NCI-H128 (cell line): ENCODE results near the gene RPL35.

ENCODE experiments used
- DNase-seq: peaks from one replicate; lab custom pipeline; 2025; ENCODE audit not compliant: unreplicated experiment; lab: John Stamatoyannopoulos, UW

The RPL35 gene

DNA sequence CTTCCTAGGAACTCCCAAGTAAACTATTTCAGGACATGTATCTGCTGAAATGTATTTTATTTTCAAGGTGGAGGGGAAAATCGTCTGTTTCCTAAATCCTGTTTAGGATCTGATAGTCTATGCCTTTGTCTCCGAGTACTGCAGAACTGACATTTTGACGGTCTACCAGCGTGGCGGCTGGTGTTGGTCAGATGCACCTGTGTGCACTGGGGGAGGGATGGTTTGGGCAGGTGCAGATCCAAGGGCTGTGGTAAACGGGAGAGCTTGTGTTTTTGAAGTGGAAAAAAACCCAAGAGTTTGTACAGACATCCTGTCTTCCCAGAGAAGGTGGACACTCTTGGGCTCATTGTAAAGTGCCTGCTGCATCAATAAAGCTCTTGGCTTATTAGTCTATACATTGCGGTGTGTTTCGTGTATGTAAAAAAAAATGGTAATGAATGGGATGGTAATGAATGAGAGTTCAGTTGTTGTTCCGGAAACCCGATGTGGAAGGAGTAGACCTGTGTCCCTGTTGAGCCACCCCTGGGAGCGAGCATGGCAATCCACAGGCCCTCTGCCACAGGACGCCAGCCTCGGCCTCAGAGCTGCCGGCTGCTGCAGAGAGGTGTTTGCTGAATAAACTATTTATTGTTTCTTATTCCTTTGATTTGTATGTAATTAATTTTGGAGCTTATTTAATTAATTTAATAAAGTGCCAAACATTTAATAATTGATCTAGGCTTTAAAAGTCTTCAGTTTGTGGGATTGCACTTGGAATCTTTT lies 15.4 kb upstream of the RPL35 start:
- no peak for DNase-seq

DNA sequence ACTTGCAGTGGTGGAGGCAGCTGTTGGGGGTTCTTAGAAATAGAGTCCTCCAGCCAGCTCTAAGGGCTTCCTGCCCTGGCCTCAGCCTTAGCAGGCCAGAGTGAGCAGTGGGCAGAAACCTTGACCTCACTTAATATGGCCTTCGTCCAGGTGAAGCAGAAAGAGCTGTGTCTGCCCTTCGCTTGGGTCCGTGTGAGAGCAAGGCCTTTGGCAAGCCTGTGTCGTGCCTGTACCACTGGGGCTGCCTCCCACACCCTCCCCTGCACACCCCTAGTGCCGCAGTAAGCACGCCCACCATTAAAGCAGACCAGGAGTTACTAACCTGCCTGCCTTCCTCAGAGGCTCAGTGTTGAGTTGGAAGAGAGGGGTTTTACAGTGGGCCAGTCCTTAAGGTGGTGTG lies 13.7 kb upstream of the RPL35 start:
- DNase-seq = no peak

DNA sequence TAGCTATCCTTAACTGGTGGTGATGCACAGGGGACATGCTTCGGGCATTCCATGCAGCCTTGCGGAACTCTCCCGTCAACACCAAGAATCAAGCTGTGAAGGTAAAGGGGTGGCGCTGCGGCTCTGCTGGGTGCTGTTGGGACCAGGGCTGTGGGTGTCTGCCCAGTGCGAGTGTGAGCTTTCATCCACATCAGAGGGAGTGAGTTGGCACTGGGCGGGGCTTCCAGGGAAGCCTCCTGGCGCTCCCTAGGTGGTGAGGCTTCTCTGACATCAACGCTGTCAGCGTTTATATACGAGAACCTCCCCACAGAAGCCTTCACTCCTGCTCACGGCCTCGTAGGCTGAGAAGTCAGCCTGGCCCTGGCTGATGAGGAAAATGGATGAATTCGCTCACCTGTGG lies 11.9 kb upstream of the RPL35 start:
- DNase-seq = no peak

DNA sequence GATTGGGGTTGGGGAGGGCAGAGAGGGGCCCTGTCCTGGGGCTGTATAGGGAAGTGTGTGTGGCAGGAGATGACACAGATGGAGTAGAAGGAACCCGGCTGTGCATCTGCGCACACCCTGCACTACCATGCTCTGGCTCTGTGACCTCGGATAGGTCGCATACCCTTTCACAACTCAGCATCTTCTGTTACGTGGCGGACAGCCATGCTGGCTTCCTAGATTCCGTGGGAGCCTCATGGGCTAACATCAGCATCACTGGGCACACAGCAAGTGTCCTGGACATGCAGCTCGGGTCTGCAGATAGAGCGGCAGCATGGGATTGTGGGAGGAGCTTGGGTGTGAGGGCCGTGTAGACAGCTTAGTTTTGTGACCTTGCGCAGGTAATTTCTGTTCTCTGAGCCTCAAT lies 9.4 kb upstream of the RPL35 start:
- no peak for DNase-seq

DNA sequence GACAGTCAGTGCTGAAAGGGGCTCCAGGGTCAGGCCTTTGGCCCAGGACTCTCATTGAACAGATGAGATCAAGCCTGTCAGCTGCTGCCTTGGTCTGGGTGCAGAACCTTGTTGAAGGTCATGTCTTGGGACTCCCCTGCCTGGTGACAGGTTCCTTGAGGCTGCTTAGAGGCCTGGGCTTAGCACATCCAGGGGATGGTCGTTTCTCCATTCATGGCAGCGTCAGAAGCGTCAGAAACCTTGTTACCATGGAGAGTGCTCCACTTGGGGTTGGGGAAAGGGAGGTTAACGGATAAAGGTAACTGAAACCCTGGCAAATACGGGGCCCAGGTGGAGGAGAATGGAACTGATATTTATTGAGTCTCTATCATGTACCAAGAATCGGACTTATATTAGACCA lies 9.0 kb upstream of the RPL35 start:
- no peak for DNase-seq

DNA sequence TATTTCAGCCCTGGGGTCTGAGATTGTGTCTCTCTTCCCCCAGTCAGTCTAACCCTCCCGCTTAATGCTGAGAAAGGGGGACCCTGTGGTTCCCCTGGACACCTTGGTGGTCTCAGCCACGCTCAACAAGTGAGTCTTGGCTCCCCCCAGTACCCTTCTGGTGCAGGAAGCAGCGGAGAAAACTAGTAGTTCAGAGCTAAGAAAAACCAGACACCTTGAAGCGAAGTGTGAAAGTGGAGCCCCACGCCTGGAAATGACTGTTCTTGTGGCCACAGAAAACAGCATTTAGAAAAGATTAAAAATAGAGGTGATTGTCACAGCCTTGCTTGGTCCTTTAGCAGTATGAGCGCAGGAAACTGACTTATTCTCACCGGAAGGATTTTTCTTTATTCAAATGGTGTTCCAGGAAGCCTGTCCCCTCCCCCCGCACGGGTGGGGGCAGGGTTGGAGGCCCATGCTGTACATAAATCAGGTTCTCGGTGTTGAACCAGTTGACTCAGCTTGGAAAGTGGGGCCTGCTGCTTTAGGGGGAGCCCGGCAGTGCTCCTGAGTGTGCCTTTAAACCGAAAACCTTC lies 8.3 kb upstream of the RPL35 start:
- DNase-seq = no peak

DNA sequence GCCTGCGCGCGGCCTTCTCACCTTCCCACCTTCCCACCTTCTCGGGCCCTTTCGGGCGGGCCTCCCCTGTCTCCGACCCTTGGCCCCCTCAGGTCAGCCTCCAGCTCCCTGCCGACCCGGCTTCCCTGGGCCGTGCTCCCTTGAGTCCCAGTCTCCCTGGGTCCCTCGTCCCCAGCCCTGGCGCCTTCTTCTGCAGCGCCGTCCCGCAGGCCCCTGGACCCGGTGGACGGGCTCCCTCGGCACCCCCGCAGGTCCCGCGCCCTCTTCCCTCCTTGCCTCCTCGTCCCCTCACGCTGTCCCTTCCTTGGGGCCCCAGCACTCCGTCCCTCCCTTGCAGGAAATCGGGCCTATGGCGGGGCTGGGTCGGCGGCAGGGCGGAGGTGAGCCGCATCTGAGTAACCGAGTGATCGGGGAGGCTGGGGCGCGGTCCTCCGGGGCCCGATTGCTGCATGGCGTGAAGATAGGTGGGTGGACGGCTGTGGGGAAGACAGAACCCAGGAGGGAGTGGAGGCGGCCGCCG lies 7.8 kb upstream of the RPL35 start:
- no peak for DNase-seq

DNA sequence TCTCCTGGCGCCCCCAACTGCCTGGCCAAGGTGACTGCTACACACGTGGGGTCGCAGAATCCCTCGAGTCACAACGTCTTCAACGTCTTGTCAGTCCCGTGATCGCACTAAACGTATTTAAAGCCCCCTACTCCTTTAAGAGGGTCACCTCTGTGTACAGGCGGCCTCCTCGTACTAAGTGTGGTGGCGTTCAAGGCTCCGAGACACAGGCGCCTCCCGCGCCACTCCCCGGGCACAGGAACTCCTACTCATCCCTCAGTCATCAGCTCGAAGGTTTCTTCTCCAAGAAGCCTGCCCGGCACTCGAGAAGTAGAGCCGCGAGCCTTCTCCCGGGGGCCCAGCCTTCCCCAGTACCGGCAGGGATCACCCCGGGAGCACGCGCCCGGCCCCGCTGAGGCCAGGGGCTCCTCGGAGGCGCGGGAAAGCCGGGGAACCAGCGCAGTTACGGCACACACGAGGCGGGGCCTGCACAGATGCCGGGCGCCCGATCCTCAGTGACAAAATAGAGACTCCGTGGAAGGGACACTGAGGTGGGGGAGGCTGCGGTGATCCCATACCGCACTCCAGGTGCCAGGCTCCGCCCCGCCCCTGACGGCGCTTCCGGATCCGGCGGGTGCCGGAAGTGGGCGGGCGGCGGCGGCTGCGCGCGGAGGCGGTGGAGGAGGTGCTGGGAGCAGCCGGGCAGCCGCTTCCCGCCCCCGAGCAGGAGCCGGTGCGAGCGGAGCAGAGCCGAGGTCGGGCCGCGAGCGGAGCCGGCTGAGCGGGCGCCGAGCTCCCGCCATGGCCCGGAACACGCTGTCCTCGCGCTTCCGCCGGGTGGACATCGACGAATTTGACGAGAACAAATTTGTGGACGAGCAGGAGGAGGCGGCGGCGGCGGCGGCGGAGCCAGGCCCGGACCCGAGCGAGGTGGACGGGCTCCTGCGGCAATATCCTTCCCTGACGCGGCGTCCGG lies 7.0 kb upstream of the RPL35 start:
- peak; percentile 70 for DNase-seq

DNA sequence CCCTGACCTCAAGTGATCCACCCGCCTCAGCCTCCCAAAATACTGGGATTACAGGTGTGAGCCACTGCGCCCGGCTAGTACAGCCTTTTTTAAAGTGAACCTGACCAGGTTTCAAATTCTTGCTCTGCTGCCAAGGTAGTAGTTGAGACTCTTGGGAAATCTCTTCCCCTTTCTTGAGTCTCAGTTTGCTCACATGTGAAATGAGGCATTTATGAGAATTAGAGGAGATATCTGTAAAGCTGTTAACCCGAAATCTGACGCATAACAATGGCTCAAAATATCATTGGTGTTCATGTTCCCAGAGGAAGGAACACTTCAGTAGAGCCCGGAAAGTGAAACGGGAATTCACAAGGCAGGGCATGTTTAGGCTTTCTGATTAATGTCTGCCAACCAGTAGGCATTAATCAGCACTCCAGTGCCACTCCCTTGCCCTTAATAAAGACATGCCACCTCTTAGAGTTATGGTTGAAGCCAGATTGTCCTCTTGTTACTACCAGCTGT lies 1.7 kb upstream of the RPL35 start:
- DNase-seq = no peak

DNA sequence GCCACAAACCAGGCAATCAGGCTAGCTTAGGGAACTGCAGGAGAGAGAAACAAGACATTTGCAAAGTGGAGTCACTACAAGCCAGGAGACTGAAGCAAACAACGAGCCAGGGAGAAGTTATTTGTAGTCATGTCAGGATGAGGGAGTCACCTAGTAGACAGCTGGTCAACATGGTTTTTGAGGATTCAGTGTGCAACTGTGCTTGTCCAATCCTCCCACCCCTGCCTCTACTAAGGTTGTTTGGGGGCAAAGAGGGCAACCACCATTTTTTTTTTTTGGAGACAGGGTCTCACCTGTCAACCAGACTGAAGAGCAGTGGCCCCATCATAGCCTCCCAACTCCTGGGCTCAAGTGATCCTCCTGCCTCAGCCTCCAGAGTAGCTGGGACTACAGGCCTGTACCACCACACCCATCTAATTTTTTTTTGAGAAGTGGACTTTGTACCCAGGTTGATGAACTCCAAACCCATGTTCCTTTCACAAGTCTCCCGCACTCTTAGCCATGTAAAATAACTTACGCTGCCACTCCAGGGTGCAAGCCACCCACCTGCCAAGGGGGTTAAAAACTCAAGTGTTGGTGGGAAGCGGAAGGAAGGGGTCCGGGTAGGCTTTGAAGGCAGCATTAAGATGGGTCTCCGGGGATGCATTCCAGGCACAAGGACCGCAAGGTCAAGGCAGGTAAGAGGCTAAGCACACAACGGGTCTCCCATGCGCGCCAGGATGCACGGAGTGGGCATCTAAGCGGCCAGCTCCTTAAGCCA lies 995 bp downstream of the RPL35 start:
- no peak for DNase-seq

DNA sequence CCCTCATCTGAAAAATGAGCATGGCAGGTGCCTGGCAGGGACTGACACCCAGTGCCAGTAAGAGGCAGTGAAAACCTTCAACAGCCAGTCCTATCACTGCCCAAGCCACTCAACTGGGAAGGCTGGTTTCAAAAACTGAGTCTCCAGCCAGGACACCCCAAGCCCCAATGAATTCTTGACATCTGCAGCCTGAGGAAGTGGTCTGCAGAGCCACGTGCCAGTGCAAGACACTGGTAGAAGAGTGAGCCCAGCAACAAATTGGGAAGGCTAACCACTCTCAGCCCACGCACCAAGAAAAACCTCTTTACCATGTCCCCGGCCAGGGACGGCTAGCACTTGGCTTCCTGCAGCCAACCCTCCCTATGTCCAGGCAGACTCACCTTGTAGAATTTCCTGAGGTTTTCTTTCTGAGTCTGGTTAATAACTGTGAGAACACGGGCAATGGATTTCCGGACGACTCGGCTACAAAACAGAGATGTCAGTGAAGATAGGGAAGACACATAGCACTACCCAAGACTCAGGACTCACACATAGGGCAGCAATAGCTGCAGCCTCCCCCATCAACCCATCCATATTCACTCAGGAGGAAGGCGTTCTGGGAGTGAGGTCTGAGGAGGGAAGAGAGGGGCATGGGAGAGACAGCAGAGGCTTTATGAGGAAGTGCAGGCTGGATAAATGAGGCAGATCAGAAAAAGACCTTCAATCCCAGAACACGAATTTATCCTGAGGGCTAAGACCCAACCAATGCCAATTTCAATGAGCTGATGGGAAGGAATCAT lies 1.8 kb downstream of the RPL35 start:
- no peak for DNase-seq

DNA sequence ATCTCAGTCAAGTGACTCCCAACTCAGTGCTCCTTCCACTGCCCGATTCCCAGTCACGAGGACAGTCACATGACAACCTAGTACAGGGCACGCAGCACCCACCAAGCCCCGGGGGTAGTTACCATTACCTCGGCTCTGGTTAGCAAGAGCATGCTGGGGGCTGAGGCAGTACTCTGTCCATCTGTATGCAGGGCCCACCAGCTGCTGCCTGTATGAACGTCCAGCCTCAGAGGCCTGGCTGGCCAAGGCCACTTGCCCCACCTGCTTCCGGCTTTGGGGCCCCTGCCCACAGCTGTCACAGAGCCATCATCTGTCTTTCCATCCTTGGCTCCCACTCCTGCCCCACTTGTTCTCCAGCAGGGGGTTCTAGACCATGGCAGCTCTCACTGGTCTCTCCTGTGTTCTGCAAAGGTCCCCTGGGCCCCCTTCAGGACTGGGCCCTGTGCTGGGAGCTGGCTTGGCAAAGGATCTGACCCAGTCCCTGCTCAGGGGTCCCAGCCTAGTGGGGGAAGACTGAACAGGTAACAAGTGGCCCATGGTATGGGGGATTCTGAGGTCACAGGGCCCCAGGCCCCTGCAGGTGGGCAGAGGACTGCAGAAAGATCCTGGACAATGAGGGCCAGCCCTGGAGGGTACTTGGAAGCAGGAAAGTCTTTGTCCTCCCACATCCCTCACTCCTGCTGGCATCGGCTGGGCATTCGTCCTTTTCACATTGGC lies 3.3 kb downstream of the RPL35 start:
- DNase-seq = no peak

DNA sequence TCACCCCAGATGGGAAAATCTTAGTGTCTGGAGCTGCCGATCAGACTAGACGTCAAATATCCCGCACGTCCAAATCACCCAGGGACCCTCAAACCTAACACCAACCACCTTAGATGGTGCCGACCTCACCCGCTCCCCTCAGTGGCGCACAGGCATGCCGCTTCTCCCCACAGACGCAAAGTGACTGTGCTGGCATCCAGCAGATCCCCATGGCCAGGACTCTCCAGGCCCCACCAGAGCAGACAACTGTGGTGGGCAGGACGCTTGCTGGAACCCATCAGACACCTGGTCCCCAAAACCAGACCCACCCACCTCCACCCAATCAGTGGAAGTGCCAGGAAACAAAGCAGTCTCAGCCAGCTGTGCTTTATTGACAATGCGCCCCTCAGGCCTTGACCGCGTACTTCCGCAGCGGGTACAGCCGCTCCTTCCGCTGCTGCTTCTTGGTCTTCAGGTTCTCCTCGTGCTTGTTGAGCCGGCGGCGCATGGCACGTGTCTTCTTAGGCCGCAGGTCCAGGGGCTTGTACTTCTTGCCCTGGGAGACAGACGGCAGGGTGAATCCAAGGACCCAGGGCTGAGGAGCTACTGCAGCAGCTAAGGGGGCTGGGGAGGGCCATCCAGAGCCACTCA lies 4.1 kb downstream of the RPL35 start:
- no peak for DNase-seq

DNA sequence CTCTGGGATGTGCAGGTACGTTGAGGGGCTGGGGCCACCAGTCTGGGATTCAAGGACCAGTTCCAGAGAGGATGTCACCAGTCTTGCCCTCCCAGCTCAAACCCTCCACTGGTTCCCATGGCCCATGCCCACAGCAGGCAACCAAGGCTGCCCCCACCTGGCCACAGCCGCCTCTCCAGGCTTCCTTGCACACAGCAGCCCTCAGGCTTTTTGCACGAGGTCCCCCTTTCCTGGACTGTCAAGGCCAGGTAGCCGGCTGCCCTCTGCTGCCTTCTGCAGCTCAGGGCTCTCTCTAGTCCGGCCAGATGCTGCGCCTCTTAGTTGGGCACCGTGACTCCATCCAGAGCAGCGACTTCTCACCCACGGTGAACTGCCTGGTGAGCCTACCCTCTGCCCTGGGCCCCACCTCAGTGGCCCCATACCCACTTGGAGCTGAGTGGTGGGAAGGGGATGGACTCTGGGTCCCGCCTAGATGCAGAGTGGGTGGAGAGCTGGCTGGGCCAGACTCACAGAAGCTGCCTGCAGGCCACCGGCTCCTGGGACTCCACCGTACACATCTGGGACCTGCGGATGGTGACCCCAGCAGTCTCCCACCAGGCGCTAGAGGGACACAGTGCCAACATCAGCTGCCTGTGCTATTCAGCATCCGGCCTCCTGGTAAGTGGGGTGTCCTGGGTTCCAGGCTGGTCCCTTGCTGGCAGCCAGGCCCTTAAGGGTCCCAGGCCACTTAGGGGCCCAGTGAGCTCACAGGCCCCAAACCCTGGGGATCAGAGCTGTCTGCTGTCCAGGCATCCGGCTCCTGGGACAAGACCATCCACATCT lies 5.6 kb downstream of the RPL35 start:
- no peak for DNase-seq

DNA sequence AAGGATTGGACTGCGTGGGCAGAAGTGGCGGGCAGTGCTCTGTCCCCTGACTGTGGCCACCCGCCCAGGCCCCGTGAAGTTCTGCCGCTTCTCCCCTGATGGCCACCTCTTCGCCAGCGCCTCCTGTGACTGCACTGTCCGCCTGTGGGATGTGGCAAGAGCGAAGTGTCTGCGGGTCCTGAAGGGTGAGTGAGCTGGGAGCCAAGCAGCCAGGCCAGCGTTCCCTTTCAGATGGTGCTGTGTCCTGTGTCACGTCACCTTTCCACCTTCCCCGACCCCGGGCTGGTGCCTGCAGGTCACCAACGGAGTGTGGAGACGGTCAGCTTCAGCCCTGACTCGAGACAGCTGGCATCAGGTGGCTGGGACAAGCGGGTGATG lies 6.2 kb downstream of the RPL35 start:
- DNase-seq = no peak

DNA sequence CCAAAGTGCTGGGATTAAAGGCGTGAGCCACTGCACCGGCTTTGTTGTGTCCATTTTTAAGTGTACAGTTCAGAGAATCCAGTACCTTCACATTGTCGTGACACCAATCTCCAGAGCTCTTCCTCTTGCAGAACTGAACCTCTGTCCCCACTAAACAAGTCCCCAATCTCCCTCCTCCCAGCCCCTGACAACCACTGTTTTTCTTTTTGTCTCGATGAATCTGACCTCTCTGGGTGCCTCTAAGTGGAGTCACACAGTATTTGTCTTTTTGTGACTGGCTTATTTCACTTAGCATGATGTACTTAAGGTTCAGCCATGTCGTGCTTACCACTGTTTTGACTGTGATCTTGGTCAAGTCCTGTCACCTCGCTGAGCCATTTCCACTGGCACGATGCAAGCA lies 6.9 kb downstream of the RPL35 start:
- no peak for DNase-seq

DNA sequence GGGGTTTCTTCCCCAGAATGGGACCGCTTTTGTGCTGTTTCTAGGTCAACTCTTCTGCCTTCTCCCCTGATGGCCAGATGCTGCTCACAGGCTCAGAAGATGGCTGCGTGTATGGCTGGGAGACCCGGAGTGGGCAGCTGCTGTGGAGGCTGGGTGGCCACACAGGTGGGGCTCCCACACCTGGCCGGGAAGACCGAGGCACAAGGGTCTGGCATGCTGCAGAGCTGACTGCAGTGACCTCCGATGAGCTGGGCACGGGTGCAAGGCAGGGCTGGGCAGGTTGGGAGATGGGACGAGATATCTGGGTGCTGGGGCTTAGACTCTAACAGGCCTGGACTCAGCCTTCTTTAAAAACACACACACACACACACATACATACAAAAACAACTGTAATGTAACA lies 7.6 kb downstream of the RPL35 start:
- DNase-seq = no peak

DNA sequence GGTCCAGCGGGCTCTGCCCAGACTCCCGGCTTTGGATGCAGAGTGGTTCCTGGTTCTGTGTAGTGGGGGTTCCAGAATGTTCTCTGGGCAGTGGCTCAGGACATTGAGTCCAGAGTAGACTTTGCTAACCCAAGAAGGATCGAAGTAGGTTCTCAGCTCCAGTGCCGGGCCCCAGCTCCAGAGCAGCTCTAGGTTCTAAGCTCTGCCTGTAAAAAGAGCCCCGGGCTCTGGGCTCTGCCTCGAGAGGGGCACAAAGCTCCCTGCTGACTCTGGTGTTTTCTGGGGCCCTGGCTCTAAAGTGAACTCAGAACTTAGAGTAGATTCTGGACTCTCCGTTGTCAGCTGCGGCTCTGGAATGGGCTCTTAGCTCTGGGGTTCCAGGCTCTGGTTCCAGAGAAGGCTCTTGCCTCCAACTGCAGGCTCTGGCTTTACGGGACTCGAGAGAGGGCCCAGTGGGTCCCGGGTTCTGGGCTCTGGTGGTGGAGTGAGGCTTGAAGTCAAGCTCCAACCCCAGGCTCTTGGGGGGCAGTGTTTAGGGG lies 8.1 kb downstream of the RPL35 start:
- no peak for DNase-seq
